Measurements from ENCODE around the gene ARHGEF12.

The ARHGEF12 gene

DNA sequence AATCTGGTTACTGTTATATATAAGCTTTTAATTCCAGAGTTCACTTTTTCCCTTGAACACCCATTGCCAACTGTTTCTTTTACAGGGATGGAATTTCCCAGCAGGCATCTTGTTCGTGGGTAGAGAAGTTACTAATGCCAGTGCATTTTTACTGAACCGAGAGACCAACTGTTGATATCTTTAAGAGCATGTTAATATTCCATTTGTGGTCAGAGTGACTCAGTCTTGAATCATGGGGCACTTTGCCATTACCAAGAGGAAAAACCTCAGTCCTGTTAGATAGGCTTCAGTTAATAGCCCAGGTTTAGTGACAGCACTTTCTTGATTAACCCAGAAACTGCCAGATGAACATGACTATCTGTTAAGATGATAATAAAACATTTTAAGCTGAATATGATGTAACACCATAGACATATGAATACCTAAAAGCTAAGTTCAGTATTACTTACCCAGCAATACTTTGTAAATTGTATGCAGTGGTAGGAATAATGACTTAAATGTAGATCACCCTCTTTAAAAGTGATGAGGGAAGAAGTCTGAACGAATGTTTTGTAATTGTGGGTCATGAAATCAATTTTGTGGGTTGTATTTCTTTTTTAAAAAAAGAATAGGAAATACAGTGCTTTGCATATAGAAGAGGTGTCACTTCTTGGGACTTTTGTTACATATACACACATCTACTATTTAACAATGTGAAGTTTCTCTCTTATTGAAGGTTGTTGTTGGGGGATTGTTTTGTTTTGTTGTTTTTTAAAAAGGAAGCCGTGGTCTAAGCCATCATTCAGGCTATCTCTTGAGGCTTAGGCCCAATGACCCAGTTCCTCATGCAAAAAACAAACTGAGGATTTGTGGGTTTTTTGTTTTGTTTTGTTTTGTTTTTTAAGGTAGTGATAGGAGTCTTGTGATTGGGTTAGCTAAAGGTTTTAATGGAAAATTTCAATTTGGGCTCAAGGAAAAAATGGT, 96.1 kb downstream of the ARHGEF12 start:
- DNase-seq = no peak

DNA sequence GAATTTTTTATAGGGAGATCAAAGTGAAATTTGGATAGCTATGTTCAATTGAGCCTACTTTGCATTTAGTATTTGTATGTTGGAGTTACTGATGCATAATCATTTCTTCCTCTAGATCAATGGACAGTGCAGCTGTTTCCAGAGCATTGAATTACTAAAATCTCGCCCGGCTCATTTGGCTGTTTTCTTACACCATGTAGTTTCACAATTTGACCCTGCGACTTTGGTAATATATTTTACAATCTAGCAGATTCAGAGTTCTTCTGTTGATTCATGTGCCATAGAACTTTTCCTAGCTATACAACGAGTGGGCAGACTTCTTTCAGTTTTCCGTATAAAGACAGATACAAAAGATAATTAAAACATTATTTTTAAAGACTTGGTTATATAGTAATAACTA, 105.4 kb downstream of the ARHGEF12 start:
- no peak for DNase-seq

DNA sequence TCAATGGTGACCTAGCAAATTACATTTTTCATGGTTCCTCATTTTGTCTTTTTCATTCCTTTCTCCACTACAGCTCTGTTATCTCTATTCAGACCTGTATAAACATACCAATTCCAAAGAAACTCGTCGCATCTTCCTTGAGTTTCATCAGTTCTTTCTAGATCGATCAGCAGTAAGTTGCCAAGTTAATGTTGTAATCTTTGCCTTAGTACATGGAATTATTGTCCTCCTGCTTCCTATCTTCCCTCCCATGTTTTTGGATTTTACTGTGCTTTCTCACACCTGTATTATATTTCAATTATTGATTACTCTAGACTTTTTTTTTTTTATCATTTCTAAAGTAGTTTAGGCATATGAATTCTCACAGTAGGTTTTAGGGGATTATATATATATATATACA, 105.8 kb downstream of the ARHGEF12 start:
- DNase-seq = no peak

- no peak for DNase-seq
These were observed 110.6 kb downstream of the ARHGEF12 start for GRCh38 chr11:120446802-120447201.

- no peak for DNase-seq
These were observed 112.0 kb downstream of the ARHGEF12 start for GRCh38 chr11:120448240-120448639.

GRCh38 chr11:120455487-120455886, 119.3 kb downstream of the ARHGEF12 start:
- no peak for DNase-seq

GRCh38 chr11:120457996-120458395, 121.8 kb downstream of the ARHGEF12 start:
- no peak for DNase-seq

- no peak for DNase-seq
These were observed 126.6 kb downstream of the ARHGEF12 start for GRCh38 chr11:120462825-120463224.

- DNase-seq = no peak
These were observed 129.8 kb downstream of the ARHGEF12 start for GRCh38 chr11:120465921-120466534.

DNA sequence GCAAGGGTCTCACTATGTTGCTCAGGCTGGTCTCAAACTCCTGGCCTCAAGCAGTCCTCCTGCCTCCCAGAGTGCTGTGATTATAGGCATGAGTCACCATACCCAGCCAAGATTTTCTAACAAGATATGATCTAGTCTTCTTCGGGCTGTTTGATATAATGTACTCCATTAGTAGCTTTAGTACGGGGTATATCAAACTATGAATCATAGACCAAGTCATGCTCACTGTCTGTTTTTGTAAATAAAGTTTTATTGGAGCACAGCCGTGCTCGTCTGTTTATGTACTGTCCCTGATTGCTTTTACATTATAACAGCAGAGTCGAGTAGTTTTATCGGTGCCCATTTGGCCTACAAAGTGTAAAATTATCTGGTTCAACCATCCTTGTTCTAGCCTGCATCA, 131.4 kb downstream of the ARHGEF12 start:
- DNase-seq = no peak

GRCh38 chr11:120471131-120471530, 134.9 kb downstream of the ARHGEF12 start:
- no peak for DNase-seq

DNA sequence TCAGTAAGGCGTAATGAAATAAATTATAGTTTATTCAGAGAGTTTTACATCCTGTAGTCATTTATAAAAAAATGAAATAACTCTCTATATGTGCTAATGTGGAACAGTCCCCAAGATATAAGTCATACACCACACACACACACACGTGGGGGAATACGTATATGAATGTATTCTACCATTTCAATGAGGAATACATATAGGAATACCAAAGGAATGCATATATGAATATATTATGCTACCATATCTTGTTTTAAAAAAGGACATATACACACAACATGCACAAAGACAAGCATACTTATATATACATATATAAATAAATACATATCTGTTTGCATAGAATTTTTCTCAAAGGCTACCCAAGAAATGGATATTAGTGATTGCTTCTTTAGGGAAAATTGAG, 135.8 kb downstream of the ARHGEF12 start:
- no peak for DNase-seq

GRCh38 chr11:120473503-120473902, 137.3 kb downstream of the ARHGEF12 start:
- no peak for DNase-seq

GRCh38 chr11:120482149-120482548, 145.9 kb downstream of the ARHGEF12 start:
- no peak for DNase-seq

DNA sequence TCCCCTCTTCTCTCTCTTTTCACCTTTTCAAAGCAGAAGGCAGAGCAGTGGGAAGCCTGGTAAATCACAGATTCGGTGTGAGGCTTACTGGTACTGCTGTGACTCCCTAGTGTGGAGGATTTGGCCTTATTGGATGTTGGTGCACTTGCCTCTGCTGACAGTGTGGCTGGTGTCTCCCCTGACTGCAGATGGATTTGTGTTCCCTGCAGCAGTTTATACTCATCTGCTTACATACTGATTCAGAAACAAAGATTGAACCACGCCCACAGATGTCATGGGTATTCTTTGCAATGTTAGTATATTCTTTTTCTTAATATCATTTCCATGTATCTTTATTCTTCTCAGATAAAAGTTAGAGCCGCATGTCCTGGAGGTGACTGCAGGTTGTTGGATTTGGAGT, 148.5 kb downstream of the ARHGEF12 start:
- DNase-seq = no peak

- no peak for DNase-seq
These were observed 149.9 kb downstream of the ARHGEF12 start for GRCh38 chr11:120486138-120486537.

DNA sequence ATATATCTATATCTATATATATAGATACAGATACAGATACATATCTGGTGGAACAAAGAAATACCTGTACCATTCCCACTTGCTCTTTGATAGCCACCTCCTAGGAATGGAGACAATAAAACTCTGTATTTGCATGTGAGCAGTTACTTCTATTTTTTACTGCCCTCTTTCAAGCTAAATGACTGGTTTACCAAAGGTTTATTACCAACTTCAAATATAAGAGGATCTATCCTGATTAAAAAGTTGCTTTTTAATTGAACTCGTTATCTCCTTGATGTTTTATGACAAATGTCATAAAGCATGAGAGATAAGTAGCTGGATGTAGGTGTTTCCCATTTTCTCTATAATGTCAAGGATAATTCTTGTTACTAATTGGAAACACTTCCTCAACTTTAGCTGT, 153.6 kb downstream of the ARHGEF12 start:
- DNase-seq = no peak

- no peak for DNase-seq
These were observed 156.3 kb downstream of the ARHGEF12 start for GRCh38 chr11:120492486-120492885.

DNA sequence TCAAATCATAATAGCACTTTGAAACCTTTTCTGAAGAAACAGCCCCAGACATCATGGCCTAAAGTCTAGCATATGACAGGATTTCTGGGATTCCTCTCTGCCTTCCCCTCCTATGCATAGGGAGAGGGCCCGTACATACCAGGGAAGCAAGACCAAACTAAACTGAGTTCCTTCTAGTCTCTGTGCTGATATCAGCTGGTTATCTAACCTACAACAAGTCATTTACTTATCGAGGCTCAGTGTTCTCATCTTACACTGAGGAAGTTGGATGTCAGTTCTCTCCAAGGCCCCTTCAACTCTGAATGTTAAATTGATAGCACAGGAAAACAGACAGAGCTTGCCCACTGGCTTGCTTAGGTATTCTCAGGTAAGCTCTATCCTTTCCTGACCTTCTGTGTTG, 158.4 kb downstream of the ARHGEF12 start:
- DNase-seq = no peak

- DNase-seq = no peak
These were observed 162.9 kb downstream of the ARHGEF12 start for GRCh38 chr11:120499088-120499487.

- no peak for DNase-seq
These were observed 163.6 kb downstream of the ARHGEF12 start for GRCh38 chr11:120499859-120500258.

DNA sequence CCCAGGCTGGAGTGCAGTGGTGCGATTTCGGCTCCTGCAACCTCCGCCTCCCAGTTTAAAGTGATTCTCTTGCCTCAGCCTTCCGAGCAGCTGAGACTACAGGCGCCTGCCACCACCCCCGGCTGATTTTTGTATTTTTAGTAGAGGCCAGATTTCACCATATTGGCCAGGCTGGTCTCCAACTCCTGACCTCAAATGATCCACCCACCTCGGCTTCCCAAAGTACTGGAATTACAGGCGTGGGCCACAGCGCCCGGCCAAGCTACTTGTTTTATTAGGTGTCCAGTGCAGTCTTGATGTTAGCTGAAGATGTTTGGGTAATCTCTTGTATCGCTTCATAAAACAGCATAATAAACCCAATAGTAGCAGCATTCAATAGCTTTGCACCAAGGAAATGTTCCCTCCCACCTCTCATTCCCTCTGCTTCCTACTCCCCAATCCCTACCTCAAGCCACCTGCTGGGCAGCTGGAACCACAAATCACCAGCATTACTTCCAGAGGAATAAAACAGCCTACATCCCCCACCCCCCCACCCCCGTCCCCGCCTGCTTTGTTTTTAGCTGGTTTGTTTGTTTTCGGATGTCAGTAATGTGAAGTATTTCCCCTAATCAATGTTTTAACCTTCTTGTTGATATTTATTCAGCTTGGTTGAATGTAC, 164.3 kb downstream of the ARHGEF12 start:
- no peak for DNase-seq

DNA sequence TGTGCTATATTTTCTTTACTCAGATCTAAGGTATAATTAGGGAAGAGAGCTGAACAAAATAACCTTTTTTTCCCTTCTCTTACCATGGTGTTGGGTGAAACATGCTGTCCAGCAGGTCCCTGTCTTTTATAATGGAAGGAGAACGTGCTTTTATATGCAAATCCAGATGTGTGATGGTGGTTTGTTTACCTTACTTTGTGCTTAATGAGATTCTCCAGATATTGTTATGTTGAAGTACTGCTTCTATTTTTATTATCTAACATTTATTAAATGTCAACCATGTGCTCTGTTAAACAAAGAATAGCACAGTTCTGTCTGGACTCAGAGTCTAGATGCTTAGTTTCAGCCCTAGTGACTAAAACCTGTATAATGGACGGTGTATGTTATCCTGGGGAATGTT, 165.2 kb downstream of the ARHGEF12 start:
- no peak for DNase-seq
